ENCODE results near the gene AARS1.
A peak's percentile ranks its signal among the peaks of the same experiment; 100 is the strongest.
"Not testable (repeated sequence)": the region's sequence is repeated elsewhere in the genome, so short reads cannot be mapped to it uniquely, and the experiment has no call there.

AARS1 gene

DNA sequence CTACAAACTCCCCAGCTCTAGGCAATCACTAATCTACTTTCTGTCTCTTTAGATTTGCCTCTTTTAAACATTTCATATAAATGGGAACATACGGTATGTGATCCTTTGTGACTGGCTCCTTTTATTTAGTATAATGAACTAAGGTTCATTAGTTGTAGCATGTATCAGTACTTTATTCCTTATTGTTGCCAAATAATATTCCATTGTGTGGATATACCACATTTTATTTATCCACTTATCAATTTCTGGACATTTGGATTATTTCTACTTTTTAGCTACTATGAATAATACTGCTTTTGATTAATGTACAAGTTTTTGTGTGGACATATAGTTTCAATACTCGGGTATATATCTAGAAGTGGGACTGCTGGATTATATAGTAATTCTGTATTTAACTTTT, 17.6 kb upstream of the AARS1 start:
- Histone ChIP-seq H3K27ac (no peak overlapping the region), H3K4me1 (peaks cover 4 to 32% (median 21%) of the 10 kb centered on the region in 10 experiments), H3K4me2 (no peak overlapping the region), H3K9me3 (replicated peaks in 1 of 11) (peaks cover 0 to 7% (median 4%) of the 10 kb centered on the region in 11 experiments; a peak in 19 of 22 replicates), H3K36me3 (peaks cover 0 to 46% (median 20%) of the 10 kb centered on the region in 11 experiments; a peak in 19 of 22 replicates), H3K4me3 (no peak overlapping the region), H3K9ac (no peak overlapping the region), H4K20me1 (peaks cover 0 to 33% (median 0%) of the 10 kb centered on the region in 11 experiments; a peak in 3 of 22 replicates), H3K27me3 (no peaks in the 10 kb centered on the region)
- no peak for TF ChIP-seq Cebpa-rat (IDR thresholded peaks at IDR 0.05)

GRCh38 chr16:70304892-70305448, 15.7 kb upstream of the AARS1 start:
- Histone ChIP-seq H3K9ac (peak overlapping the region in 5 of 11 experiments; percentile 6 to 71 (median 42); a peak in 7 of 22 replicates), H3K9me3 (replicated peaks in 1 of 11) (peaks cover 16 to 27% (median 23%) of the 10 kb centered on the region in 11 experiments), H3K27ac (peak overlapping the region in 6 of 11 experiments; percentile 25 to 52 (median 46); a peak in 8 of 22 replicates), H4K20me1 (peaks cover 0 to 26% (median 0%) of the 10 kb centered on the region in 11 experiments; a peak in 3 of 22 replicates), H3K27me3 (no peaks in the 10 kb centered on the region), H3K4me2 (peak overlapping the region in 7 of 11 experiments; percentile 34 to 86 (median 65); a peak in 13 of 22 replicates), H3K4me3 (0 out of 20 replicates have a peak overlapping the region, but pooled peaks of 2 of the 10 experiments have one; percentile 16 to 31), H3K4me1 (peaks cover 0 to 39% (median 13%) of the 10 kb centered on the region in 10 experiments; a peak in 17 of 20 replicates), H3K36me3 (peaks cover 0 to 49% (median 38%) of the 10 kb centered on the region in 11 experiments; a peak in 21 of 22 replicates)
- no peak for TF ChIP-seq Cebpa-rat (IDR thresholded peaks at IDR 0.05)

GRCh38 chr16:70302745-70303144, 13.4 kb upstream of the AARS1 start:
- H3K36me3 ChIP-seq = peaks cover 0 to 38% (median 35%) of the 10 kb centered on the region in 11 experiments; a peak in 21 of 22 replicates
- H4K20me1 ChIP-seq = peaks cover 0 to 26% (median 0%) of the 10 kb centered on the region in 11 experiments; a peak in 2 of 22 replicates
- no peak overlapping the region for H3K4me2 ChIP-seq

DNA sequence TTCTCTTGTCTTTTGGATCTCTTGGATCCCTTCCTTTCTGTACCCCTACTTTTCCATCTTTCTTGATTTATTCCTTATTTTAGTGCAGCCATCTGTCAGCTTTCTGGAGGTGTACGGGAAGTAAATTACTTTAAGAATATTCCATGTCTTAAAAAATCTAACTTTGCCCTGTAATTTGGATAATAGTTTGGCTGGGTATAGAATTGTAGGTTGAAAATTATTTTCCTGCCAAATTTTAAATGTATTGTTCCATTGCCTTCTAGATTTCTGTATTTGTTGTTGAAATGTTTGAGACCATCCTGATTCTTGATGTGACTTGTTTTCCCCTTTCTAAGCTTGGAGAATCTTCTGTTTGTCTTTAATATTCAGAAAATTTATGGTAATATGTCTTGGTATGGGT, 11.8 kb upstream of the AARS1 start:
- H3K27me3 ChIP-seq = peaks cover 0 to 6% (median 0%) of the 10 kb centered on the region in 11 experiments; a peak in 1 of 22 replicates
- TF ChIP-seq Cebpa-rat (IDR thresholded peaks at IDR 0.05) = no peak
- peaks cover 7 to 55% (median 27%) of the 10 kb centered on the region in 10 experiments for H3K4me1 ChIP-seq
- H3K27ac ChIP-seq = no peak overlapping the region
- no peak overlapping the region for H3K4me2 ChIP-seq
- peaks cover 0 to 37% (median 33%) of the 10 kb centered on the region in 11 experiments; a peak in 21 of 22 replicates for H3K36me3 ChIP-seq
- H4K20me1 ChIP-seq = peaks cover 0 to 19% (median 0%) of the 10 kb centered on the region in 11 experiments; a peak in 2 of 22 replicates
- H3K4me3 ChIP-seq = peak overlapping the region in 2 of 10 experiments; percentile 5 to 81; a peak in 1 of 20 replicates
- no peak overlapping the region for H3K9ac ChIP-seq
- H3K9me3 ChIP-seq (replicated peaks in 1 of 11) = peaks cover 16 to 27% (median 23%) of the 10 kb centered on the region in 11 experiments

More at GRCh38 chr16:70302745-70303144, 13.4 kb upstream of the AARS1 start:
- Histone ChIP-seq H3K27ac (no peak overlapping the region), H3K9ac (no peak overlapping the region), H3K4me3 (no peak overlapping the region), H3K9me3 (replicated peaks in 1 of 11) (peaks cover 16 to 27% (median 23%) of the 10 kb centered on the region in 11 experiments), H3K27me3 (peaks cover 0 to 6% (median 0%) of the 10 kb centered on the region in 11 experiments; a peak in 1 of 22 replicates), H3K4me1 (peaks cover 7 to 55% (median 27%) of the 10 kb centered on the region in 10 experiments)
- TF ChIP-seq Cebpa-rat (IDR thresholded peaks at IDR 0.05) = no peak

DNA sequence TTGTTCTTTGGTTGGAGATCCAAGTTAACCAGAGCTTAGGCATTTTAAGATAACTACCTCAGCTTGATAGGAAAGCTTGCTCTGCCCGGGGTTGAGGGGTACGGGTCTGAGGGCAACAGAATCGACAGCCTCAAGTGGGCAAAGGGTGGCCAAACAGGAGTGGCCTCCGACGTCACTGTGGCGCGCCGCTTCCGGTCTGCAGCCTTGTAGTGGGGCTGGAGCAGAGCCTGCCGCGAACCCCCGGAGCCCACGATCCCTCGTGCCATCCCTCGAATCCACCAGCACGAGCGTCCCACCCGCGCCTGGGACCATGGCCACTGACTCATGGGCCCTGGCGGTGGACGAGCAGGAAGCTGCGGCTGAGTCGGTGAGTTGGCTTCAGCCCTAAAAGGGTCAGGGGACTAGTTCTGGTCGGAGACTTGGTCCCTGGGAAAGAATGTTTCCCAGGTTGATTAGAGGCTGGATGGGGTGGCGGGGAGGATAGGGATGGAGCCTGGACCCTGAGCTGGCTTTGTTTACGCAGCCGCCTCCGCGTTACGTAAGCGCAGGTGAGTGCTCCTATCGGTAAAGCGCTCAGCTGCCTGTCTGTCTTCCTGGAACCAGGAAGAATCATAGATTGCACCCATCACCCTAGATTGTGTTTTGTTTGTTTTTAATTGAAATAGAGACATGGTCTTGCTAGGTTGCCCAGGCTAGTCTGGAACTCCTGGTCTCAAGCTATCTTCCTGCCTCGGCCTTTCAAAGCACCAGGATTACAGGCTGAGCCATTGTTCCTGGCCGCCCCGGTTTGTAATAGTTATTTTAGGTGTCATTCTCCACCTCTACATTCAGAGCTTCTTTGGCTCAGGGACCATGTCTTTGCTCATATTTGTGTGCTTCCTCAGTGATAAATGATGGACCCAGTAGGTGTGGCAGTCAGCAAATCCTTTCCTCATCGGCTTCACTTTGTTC, 10.0 kb upstream of the AARS1 start, which contains the start of gene DDX19B:
DDX19B (plus strand) TSS at position 199 of the 951 bp plus-strand sequence; CDS start at position 311, 112 bp downstream.
- Histone ChIP-seq H3K4me1 (peaks cover 6 to 42% (median 17%) of the 10 kb centered on the region in 10 experiments), H3K4me3 (peak within 1 kb of the TSS; percentile 73 to 84 (median 78)), H3K9ac (peak within 1 kb of the TSS; percentile 79 to 90 (median 86)), H3K36me3 (peaks cover 0 to 37% (median 32%) of the 10 kb centered on the region in 11 experiments; a peak in 21 of 22 replicates), H3K4me2 (peak within 1 kb of the TSS; percentile 62 to 90 (median 81)), H3K27me3 (peaks cover 0 to 6% (median 0%) of the 10 kb centered on the region in 11 experiments; a peak in 1 of 22 replicates), H3K9me3 (replicated peaks in 1 of 11) (peaks cover 16 to 35% (median 30%) of the 10 kb centered on the region in 11 experiments), H3K27ac (peak within 1 kb of the TSS; percentile 77 to 88 (median 80)), H4K20me1 (peaks cover 0 to 5% (median 0%) of the 10 kb centered on the region in 11 experiments; a peak in 1 of 22 replicates)
- TF ChIP-seq Cebpa-rat (IDR thresholded peaks at IDR 0.05) = no peak

- no peak overlapping the region for H3K27ac ChIP-seq
- no peak overlapping the region for H3K4me2 ChIP-seq
- H3K9ac ChIP-seq = no peak overlapping the region
- peaks cover 0 to 6% (median 0%) of the 10 kb centered on the region in 11 experiments; a peak in 1 of 22 replicates for H3K27me3 ChIP-seq
- peaks cover 7 to 25% (median 13%) of the 10 kb centered on the region in 10 experiments; a peak in 19 of 20 replicates for H3K4me1 ChIP-seq
- no peak for TF ChIP-seq Cebpa-rat (IDR thresholded peaks at IDR 0.05)
- no peaks in the 10 kb centered on the region for H4K20me1 ChIP-seq
- H3K36me3 ChIP-seq = peaks cover 0 to 8% (median 5%) of the 10 kb centered on the region in 11 experiments; a peak in 16 of 22 replicates
- no peak overlapping the region for H3K4me3 ChIP-seq
- H3K9me3 ChIP-seq (replicated peaks in 1 of 11) = peaks cover 5 to 17% (median 14%) of the 10 kb centered on the region in 11 experiments
Observed at GRCh38 chr16:70295634-70296033, 6.3 kb upstream of the AARS1 start.

GRCh38 chr16:70294385-70295025, 5.2 kb upstream of the AARS1 start:
- no peak overlapping the region for H3K4me3 ChIP-seq
- no peaks in the 10 kb centered on the region for H3K36me3 ChIP-seq
- no peak overlapping the region for H3K4me2 ChIP-seq
- no peak for TF ChIP-seq Cebpa-rat (IDR thresholded peaks at IDR 0.05)
- peaks cover 0 to 5% (median 0%) of the 10 kb centered on the region in 11 experiments; a peak in 1 of 22 replicates for H3K27me3 ChIP-seq
- H3K4me1 ChIP-seq = peaks cover 14 to 26% (median 19%) of the 10 kb centered on the region in 10 experiments
- no peak overlapping the region for H3K9ac ChIP-seq
- peaks cover 0 to 10% (median 7%) of the 10 kb centered on the region in 11 experiments; a peak in 15 of 22 replicates for H3K9me3 ChIP-seq (replicated peaks in 1 of 11)
- no peak overlapping the region for H3K27ac ChIP-seq
- no peaks in the 10 kb centered on the region for H4K20me1 ChIP-seq

DNA sequence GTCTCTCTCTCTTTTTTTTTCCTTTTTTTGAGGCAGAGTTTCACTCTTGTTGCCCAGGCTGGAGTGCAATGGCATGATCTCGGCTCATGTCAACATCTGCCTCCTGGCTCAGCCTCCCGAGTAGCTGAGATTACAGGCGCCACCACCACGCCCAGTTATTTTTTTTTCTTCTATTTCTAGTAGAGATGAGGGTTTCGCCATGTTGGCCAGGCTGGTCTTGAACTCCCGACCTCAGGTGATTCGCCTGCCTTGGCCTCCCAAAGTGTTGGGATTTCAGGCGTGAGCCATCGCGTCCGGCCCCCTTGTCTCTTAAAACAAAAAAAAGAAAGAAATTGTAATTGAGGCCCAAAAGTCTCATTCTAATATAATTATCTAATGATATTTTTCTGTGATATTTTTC, 2.8 kb upstream of the AARS1 start:
- Histone ChIP-seq H4K20me1 (peaks cover 0 to 11% (median 6%) of the 10 kb centered on the region in 11 experiments; a peak in 8 of 22 replicates), H3K4me1 (peaks cover 18 to 28% (median 20%) of the 10 kb centered on the region in 10 experiments)
- H3K27ac ChIP-seq; H3K4me3 ChIP-seq; H3K4me2 ChIP-seq; H3K27me3 ChIP-seq; H3K36me3 ChIP-seq; H3K9ac ChIP-seq; H3K9me3 ChIP-seq (replicated peaks in 1 of 11): not testable (repeated sequence)

All from BLaER1 treated with 17β-estradiol and CSF1 and Interleukin-3, amounts not matched to agents 10 nM and 100 nM (cell line).